Kidney (tissue), 14 donors: Measurements from ENCODE around the gene CNTNAP4. TPM values are rescaled to one million over a fixed set of nuclear protein-coding genes. Genes with fewer than 3 reads are reported as not detected.

Experiments used
- DNase-seq, 5 donors: peaks; one replicate each; pipeline ENCODE4 v3.0.0-alpha.2; 2013 to 2020
- FAIRE-seq: peaks from 2 replicates; lab custom pipeline; 2012; peaks lifted over from hg19 to GRCh38; lab: Jason Lieb, UNC
- H3K27ac ChIP-seq, 2 donors: one replicate each; pipeline ENCODE4 v1.7.0; 2013; ENCODE audit warnings: low read depth in 2 of 2, low read length in 2 of 2, inconsistent platforms in 1 of 2
- H3K27me3 ChIP-seq: one replicate; pipeline ENCODE4 v1.7.1; 2013; ENCODE audit warnings: low read length, inconsistent platforms; ENCODE audit not compliant: control insufficient read depth, insufficient read depth
- H3K36me3 ChIP-seq, 3 donors: one replicate each; pipeline versions ENCODE4 v1.7.0 to v1.7.1; 2013; ENCODE audit warnings: low read length in 3 of 3, control low read depth in 1 of 3, inconsistent platforms in 1 of 3; ENCODE audit not compliant: insufficient read depth in 3 of 3, control insufficient read depth in 2 of 3
- H3K4me1 ChIP-seq, 3 donors: one replicate each; pipeline versions ENCODE4 v1.7.0 to v1.7.1; 2013; ENCODE audit warnings: low read length in 3 of 3, inconsistent platforms in 1 of 3, low read depth in 1 of 3; ENCODE audit not compliant: control insufficient read depth in 2 of 3, insufficient read depth in 2 of 3
- H3K4me3 ChIP-seq, 3 donors: one replicate each; pipeline versions ENCODE4 v1.7.0 to v1.8.1; 2013; ENCODE audit warnings: low read length in 3 of 3, control low read depth in 1 of 3, inconsistent platforms in 1 of 3
- H3K9ac ChIP-seq, 3 donors: one replicate each; pipeline versions ENCODE4 v1.7.0 to v1.7.1; 2013; ENCODE audit warnings: low read length in 3 of 3, control low read depth in 1 of 3, inconsistent platforms in 1 of 3
- H3K9me3 ChIP-seq, 3 donors: one replicate each; pipeline versions ENCODE4 v1.7.0 to v1.7.1; 2013; ENCODE audit warnings: low read length in 3 of 3, control low read depth in 1 of 3, inconsistent platforms in 1 of 3; ENCODE audit not compliant: control insufficient read depth in 2 of 3, insufficient read depth in 1 of 3
- CTCF ChIP-seq: IDR thresholded peaks from 3 replicates; pipeline ENCODE4 v1.5.1; 2012; ENCODE audit warnings: mild to moderate bottlenecking, moderate library complexity, borderline replicate concordance; ENCODE audit not compliant: insufficient read depth; ENCODE audit errors: extremely low read depth
- intact Hi-C: fragments of 100-400 bp; cut with DNase I; formaldehyde crosslinking; loops from one replicate; pipeline ENCODE4 v1.11.1; 2022
- polyA plus RNA-seq: library from polyadenylated mRNA; stranded (reverse); fragments of 350-450 nt; fragmentation: Illumina TruSeq; extraction: RNeasy Lipid Tissue Mini Kit (QIAGEN cat#74804); gene quantifications from one replicate; pipeline ENCODE4 v1.2.3, GENCODE V29; 2014; ENCODE audit warnings: low read depth, low replicate concordance; ENCODE audit not compliant: insufficient read depth
- total RNA-seq: library from RNA; stranded (reverse); fragmentation: NEBNext Ultra II Directional; extraction: Animal tissue kit (Norgen Biotek cat#: 25700); gene quantifications from one replicate; pipeline ENCODE4 v1.2.1, GENCODE V29; 2021
- donor health status: control.
- donor health status: control.
- donor health status: control.
- donor health status: control.
- donor health status: control.
- donor health status: DM: yes; HTN: yes; CAD: no.
- donor health status: Normal renal cell carcinoma (clear cell type).

CNTNAP4 gene
- total and polyA plus RNA-seq, 2 donors from 2014 or later, result not detected

- H3K9me3 ChIP-seq, result no peaks in the 10 kb centered on the region
- DNase-seq, result no peak
- H3K27me3 ChIP-seq, result no peaks in the 10 kb centered on the region
- no peak for TF ChIP-seq CTCF
- no peaks in the 10 kb centered on the region for H3K36me3 ChIP-seq
- no peak overlapping the region for H3K4me3 ChIP-seq
- H3K27ac ChIP-seq, result no peak overlapping the region
- intact Hi-C loops, result no loop called here
- H3K4me1 ChIP-seq, result no peaks in the 10 kb centered on the region
- FAIRE-seq, result no peak
- no peak overlapping the region for H3K9ac ChIP-seq
These were observed 178.1 kb downstream of the CNTNAP4 start for GRCh38 chr16:76455257-76455656.

- no peaks in the 10 kb centered on the region for H3K4me1 ChIP-seq
- no peak for DNase-seq
- H3K4me3 ChIP-seq, result no peak overlapping the region
- no peak overlapping the region for H3K27ac ChIP-seq
- intact Hi-C loops, result no loop called here
- FAIRE-seq, result no peak
- no peaks in the 10 kb centered on the region for H3K9me3 ChIP-seq
- no peaks in the 10 kb centered on the region for H3K36me3 ChIP-seq
- TF ChIP-seq CTCF, result no peak
- no peak overlapping the region for H3K9ac ChIP-seq
- no peaks in the 10 kb centered on the region for H3K27me3 ChIP-seq
These were observed 178.8 kb downstream of the CNTNAP4 start for GRCh38 chr16:76456016-76456415.

GRCh38 chr16:76459111-76459510 is 181.9 kb downstream of the CNTNAP4 start:
- no peaks in the 10 kb centered on the region for H3K27me3 ChIP-seq
- H3K27ac ChIP-seq, result no peak overlapping the region
- H3K4me1 ChIP-seq, result no peaks in the 10 kb centered on the region
- H3K9ac ChIP-seq, result no peak overlapping the region
- no peaks in the 10 kb centered on the region for H3K36me3 ChIP-seq
- H3K9me3 ChIP-seq, result no peaks in the 10 kb centered on the region
- intact Hi-C loops, result no loop called here
- no peak for FAIRE-seq
- H3K4me3 ChIP-seq, result no peak overlapping the region
- DNase-seq, result no peak
- no peak for TF ChIP-seq CTCF

GRCh38 chr16:76461836-76462235 is 184.6 kb downstream of the CNTNAP4 start:
- H3K36me3 ChIP-seq, result no peaks in the 10 kb centered on the region
- no peak for TF ChIP-seq CTCF

More at GRCh38 chr16:76461836-76462235, 184.6 kb downstream of the CNTNAP4 start:
- Histone ChIP-seq H3K9ac (no peak overlapping the region), H3K27me3 (no peaks in the 10 kb centered on the region), H3K4me1 (no peaks in the 10 kb centered on the region), H3K27ac (no peak overlapping the region), H3K9me3 (no peaks in the 10 kb centered on the region), H3K4me3 (no peak overlapping the region)
- intact Hi-C loops, result no loop called here
- FAIRE-seq, result no peak
- DNase-seq, result no peak
